GM19467 (cell line): ENCODE results near the gene STIM1.
"Not testable (repeated sequence)": the region's sequence is repeated elsewhere in the genome, so short reads cannot be mapped to it uniquely, and the experiment has no call there.

Experiments used
- ATAC-seq: cut with Tn5 transposase; IDR thresholded peaks from one replicate; pipeline ENCODE4 v1.9.1; 2021; ENCODE audit warnings: mild to moderate bottlenecking, moderate library complexity; ENCODE audit not compliant: unreplicated experiment

The STIM1 gene

GRCh38 chr11:3854977-3855807 is at the start of gene STIM1:
STIM1 (plus strand) TSS chr11:3855664; CDS start chr11:3856271, 607 bp downstream.
- peak; percentile 65 for ATAC-seq

GRCh38 chr11:3807909-3808860 is 47.3 kb upstream of the STIM1 start, which contains the start of gene PGAP2:
PGAP2 (plus strand) TSS chr11:3808560; CDS start chr11:3811260, 2,700 bp downstream.
- peak; percentile 56 for ATAC-seq

- ATAC-seq, result no peak
Observed at GRCh38 chr11:3808861-3809623, 46.4 kb upstream of the STIM1 start.

- no peak for ATAC-seq
Observed at GRCh38 chr11:3809624-3809928, 45.9 kb upstream of the STIM1 start.

- ATAC-seq, result no peak
Observed at GRCh38 chr11:3810446-3810845, 45.0 kb upstream of the STIM1 start.

- ATAC-seq, result no peak
Observed at GRCh38 chr11:3810951-3811350, 44.5 kb upstream of the STIM1 start.

GRCh38 chr11:3814832-3815231 is 40.6 kb upstream of the STIM1 start:
- not testable (repeated sequence) for ATAC-seq

- ATAC-seq, result no peak
Observed at GRCh38 chr11:3815845-3816244, 39.6 kb upstream of the STIM1 start.

- ATAC-seq, result no peak
Observed at GRCh38 chr11:3816673-3817072, 38.8 kb upstream of the STIM1 start.

GRCh38 chr11:3817181-3817800 is 38.2 kb upstream of the STIM1 start:
- ATAC-seq, result no peak

GRCh38 chr11:3820971-3821370 is 34.5 kb upstream of the STIM1 start:
- ATAC-seq, result no peak

- ATAC-seq, result no peak
Observed at GRCh38 chr11:3822312-3822711, 33.2 kb upstream of the STIM1 start.

GRCh38 chr11:3823303-3823702 is 32.2 kb upstream of the STIM1 start:
- no peak for ATAC-seq

GRCh38 chr11:3823762-3824506 is 31.5 kb upstream of the STIM1 start:
- no peak for ATAC-seq

GRCh38 chr11:3824714-3825472 is 30.6 kb upstream of the STIM1 start:
- peak; percentile 88 for ATAC-seq

- ATAC-seq, result no peak
Observed at GRCh38 chr11:3825473-3826154, 29.9 kb upstream of the STIM1 start.

GRCh38 chr11:3826721-3827120 is 28.7 kb upstream of the STIM1 start:
- ATAC-seq, result no peak

- ATAC-seq, result no peak
Observed at GRCh38 chr11:3827434-3828186, 27.9 kb upstream of the STIM1 start.
